ENCODE data around the gene TRAPPC8. TPM values are rescaled to one million over a fixed set of nuclear protein-coding genes. Genes with fewer than 3 reads are reported as not detected.

The TRAPPC8 gene, protein sequence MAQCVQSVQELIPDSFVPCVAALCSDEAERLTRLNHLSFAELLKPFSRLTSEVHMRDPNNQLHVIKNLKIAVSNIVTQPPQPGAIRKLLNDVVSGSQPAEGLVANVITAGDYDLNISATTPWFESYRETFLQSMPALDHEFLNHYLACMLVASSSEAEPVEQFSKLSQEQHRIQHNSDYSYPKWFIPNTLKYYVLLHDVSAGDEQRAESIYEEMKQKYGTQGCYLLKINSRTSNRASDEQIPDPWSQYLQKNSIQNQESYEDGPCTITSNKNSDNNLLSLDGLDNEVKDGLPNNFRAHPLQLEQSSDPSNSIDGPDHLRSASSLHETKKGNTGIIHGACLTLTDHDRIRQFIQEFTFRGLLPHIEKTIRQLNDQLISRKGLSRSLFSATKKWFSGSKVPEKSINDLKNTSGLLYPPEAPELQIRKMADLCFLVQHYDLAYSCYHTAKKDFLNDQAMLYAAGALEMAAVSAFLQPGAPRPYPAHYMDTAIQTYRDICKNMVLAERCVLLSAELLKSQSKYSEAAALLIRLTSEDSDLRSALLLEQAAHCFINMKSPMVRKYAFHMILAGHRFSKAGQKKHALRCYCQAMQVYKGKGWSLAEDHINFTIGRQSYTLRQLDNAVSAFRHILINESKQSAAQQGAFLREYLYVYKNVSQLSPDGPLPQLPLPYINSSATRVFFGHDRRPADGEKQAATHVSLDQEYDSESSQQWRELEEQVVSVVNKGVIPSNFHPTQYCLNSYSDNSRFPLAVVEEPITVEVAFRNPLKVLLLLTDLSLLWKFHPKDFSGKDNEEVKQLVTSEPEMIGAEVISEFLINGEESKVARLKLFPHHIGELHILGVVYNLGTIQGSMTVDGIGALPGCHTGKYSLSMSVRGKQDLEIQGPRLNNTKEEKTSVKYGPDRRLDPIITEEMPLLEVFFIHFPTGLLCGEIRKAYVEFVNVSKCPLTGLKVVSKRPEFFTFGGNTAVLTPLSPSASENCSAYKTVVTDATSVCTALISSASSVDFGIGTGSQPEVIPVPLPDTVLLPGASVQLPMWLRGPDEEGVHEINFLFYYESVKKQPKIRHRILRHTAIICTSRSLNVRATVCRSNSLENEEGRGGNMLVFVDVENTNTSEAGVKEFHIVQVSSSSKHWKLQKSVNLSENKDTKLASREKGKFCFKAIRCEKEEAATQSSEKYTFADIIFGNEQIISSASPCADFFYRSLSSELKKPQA (N-terminal part only)
- total RNA-seq = 37.4 and 37.9 TPM in 2 replicates

DNA sequence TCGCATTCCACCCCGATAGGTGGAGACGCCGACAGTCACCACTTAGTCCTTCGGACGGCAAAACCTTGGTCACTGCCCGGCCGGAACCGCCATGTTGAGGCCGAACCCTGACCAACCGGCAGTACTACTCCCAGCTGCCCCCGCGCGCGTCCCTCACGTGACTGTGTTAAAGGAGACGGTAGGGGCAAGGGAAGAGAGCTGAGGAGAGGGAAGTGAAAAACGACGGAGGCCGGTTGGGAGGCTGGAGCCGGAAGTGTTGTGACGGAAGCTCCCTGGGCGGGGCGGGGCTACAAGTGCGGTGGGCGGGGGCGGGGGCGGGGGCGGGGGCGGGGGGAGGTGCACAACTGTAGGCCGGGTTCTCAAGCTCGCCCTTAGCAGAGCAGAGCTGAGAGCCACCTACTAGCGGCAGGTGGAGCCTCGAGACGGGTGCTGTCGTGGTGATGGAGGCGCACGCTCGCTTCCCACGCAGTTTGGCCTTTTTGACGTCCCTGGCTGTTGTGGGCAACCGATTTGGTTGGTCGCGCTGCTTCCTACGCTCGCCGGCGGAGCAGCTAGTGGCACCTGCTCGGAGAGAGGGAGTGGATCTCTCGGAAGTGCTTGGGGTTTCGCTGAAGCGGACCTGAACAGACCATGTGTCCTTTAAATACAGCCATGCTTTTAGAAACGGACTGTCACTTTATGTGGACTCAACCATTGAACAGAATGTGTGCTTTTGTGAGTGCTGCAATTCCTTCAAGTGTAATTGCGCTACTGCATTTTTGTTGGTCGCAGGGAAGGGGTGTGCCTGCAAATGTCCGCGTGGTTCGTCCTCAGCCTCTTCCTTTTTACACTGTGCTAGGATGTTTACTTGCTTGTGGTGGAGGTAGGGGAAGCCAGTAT, at the start of gene TRAPPC8:
TRAPPC8 (minus strand) TSS at position 130 of the 879 bp plus-strand sequence. CDS start 364 bp downstream, outside the sequence.
- no peak for FAIRE-seq

DNA sequence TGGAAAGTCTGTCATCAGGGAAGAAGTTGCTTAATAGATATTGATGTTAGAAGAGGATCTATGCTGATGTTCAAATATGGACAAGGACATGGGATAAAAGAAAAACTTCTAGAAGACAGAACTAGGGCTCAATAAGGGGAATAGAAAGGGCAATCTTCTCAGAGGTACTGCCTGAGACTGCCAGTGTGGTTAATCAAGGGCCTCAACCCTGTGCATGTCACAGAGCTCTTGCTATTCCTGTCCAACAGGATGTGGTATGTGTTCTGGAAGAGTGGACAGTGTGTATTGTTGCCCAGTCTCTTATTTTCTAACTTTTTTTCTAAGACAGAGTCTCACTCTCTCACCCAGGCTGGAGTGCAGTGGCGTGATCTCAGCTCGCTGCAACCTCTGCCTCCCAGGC, 47.9 kb upstream of the TRAPPC8 start:
- FAIRE-seq = no peak
- no peak for DNase-seq (ENCODE audit: low read depth)

More for the DNA sequence above, at the start of gene TRAPPC8:
- H3K4me3 ChIP-seq (ENCODE audit: low read depth, low read length) = peak within 1 kb of the TSS; percentile 81
- H3K27me3 ChIP-seq (ENCODE audit: control insufficient read depth, insufficient read depth, low read length) = no peaks in the 10 kb centered on the region
- TF ChIP-seq, protein P1, sequence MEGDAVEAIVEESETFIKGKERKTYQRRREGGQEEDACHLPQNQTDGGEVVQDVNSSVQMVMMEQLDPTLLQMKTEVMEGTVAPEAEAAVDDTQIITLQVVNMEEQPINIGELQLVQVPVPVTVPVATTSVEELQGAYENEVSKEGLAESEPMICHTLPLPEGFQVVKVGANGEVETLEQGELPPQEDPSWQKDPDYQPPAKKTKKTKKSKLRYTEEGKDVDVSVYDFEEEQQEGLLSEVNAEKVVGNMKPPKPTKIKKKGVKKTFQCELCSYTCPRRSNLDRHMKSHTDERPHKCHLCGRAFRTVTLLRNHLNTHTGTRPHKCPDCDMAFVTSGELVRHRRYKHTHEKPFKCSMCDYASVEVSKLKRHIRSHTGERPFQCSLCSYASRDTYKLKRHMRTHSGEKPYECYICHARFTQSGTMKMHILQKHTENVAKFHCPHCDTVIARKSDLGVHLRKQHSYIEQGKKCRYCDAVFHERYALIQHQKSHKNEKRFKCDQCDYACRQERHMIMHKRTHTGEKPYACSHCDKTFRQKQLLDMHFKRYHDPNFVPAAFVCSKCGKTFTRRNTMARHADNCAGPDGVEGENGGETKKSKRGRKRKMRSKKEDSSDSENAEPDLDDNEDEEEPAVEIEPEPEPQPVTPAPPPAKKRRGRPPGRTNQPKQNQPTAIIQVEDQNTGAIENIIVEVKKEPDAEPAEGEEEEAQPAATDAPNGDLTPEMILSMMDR (IDR thresholded peaks at IDR 0.05; ENCODE audit: insufficient read depth, low read length, severe bottlenecking) = peak; percentile 37
- H3K36me3 ChIP-seq (ENCODE audit: control insufficient read depth, insufficient read depth, low read length) = no peaks in the 10 kb centered on the region
- peak; percentile 93 for DNase-seq (ENCODE audit: low read depth)

DNA sequence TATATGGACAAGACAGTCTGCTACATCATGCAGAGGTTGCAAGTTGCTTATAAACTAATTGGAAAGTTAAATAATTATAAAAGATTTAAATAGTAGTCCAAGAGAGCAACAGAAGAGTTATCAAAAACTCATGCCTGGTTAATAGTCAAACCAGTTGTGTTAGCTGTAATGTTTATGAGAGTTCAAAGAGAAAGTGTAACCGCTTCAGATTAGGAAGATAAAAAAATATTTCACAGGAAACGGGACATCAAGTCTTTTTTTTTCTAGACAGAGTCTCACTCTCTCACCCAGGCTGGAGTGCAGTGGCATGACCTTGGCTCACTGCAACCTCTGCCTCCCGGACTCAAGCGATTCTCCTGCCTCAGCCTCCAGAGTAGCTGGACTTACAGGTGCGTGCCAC, 41.0 kb upstream of the TRAPPC8 start:
- FAIRE-seq = no peak
- no peaks in the 10 kb centered on the region for H3K36me3 ChIP-seq (ENCODE audit: control insufficient read depth, insufficient read depth, low read length)
- H3K4me3 ChIP-seq (ENCODE audit: low read depth, low read length) = no peak overlapping the region
- no peak for DNase-seq (ENCODE audit: low read depth)
- TF ChIP-seq, protein P1 (IDR thresholded peaks at IDR 0.05; ENCODE audit: insufficient read depth, low read length, severe bottlenecking) = no peak
- no peaks in the 10 kb centered on the region for H3K27me3 ChIP-seq (ENCODE audit: control insufficient read depth, insufficient read depth, low read length)

More for the DNA sequence above, 47.9 kb upstream of the TRAPPC8 start:
- Histone ChIP-seq H3K27me3 (ENCODE audit: control insufficient read depth, insufficient read depth, low read length) (no peaks in the 10 kb centered on the region), H3K36me3 (ENCODE audit: control insufficient read depth, insufficient read depth, low read length) (no peaks in the 10 kb centered on the region), H3K4me3 (ENCODE audit: low read depth, low read length) (no peak overlapping the region)
- TF ChIP-seq, protein P1 (IDR thresholded peaks at IDR 0.05; ENCODE audit: insufficient read depth, low read length, severe bottlenecking) = no peak

DNA sequence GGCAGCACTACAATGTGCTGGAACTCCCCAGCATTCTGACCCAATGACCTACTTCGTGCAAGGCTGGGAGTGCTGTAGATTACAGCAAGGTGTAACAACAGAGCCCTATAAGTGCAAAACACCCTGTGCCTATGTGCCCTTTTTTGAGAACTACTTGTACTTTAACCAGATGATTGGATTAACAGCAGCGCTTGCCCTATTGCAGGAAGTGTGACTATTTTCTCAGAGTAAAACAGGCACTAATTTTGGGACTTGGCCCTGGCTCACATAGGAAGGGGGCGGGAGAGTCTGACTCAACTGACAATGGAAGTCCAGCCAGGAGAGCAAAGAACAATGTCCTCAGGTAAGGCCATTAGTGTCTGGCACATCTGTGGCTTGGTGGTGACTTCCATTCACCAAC, 40.1 kb upstream of the TRAPPC8 start:
- DNase-seq (ENCODE audit: low read depth) (no peak), FAIRE-seq (peak; percentile 87)
- H3K27me3 ChIP-seq (ENCODE audit: control insufficient read depth, insufficient read depth, low read length) = no peaks in the 10 kb centered on the region

More for the DNA sequence above, 40.1 kb upstream of the TRAPPC8 start:
- no peaks in the 10 kb centered on the region for H3K36me3 ChIP-seq (ENCODE audit: control insufficient read depth, insufficient read depth, low read length)
- TF ChIP-seq, protein P1 (IDR thresholded peaks at IDR 0.05; ENCODE audit: insufficient read depth, low read length, severe bottlenecking) = no peak
- no peak overlapping the region for H3K4me3 ChIP-seq (ENCODE audit: low read depth, low read length)
